ENCODE measurements around the gene CDC123.

DNA sequence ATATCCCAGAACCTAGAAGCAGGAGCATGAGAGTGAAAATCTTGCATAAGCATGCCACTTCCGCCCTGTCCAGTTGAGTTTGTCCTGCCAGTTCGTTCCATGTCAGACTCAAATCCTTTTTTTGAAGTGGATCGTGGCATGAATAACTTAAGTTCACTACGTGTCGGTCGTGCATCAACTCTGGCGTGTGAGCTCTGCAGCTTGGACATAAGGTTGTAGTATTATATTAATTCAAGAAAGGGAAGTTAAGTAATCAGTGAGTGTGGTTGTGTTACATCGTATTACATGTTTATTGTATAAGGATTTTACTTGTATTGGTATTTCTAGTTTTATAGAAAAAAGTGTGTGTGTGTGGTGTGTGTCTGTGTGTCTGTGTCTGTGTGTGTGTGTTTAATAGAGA lies 23.0 kb downstream of the CDC123 start:
- TF ChIP-seq, protein P1, sequence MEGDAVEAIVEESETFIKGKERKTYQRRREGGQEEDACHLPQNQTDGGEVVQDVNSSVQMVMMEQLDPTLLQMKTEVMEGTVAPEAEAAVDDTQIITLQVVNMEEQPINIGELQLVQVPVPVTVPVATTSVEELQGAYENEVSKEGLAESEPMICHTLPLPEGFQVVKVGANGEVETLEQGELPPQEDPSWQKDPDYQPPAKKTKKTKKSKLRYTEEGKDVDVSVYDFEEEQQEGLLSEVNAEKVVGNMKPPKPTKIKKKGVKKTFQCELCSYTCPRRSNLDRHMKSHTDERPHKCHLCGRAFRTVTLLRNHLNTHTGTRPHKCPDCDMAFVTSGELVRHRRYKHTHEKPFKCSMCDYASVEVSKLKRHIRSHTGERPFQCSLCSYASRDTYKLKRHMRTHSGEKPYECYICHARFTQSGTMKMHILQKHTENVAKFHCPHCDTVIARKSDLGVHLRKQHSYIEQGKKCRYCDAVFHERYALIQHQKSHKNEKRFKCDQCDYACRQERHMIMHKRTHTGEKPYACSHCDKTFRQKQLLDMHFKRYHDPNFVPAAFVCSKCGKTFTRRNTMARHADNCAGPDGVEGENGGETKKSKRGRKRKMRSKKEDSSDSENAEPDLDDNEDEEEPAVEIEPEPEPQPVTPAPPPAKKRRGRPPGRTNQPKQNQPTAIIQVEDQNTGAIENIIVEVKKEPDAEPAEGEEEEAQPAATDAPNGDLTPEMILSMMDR (IDR thresholded peaks at IDR 0.05) = no peak
- TF ChIP-seq POLR2A (IDR thresholded peaks at IDR 0.05) = no peak

All from ovary (tissue), 3 donors.